ENCODE measurements around the gene FTCD. TPM values are rescaled to one million over a fixed set of nuclear protein-coding genes. Genes with fewer than 3 reads are reported as not detected.

FTCD gene
- total and polyA plus RNA-seq, 2 of the 8 experiments (the other 6 are each of a cell fraction or from before 2014, with no cell fraction given), result 3.3 to 4.9 TPM

DNA sequence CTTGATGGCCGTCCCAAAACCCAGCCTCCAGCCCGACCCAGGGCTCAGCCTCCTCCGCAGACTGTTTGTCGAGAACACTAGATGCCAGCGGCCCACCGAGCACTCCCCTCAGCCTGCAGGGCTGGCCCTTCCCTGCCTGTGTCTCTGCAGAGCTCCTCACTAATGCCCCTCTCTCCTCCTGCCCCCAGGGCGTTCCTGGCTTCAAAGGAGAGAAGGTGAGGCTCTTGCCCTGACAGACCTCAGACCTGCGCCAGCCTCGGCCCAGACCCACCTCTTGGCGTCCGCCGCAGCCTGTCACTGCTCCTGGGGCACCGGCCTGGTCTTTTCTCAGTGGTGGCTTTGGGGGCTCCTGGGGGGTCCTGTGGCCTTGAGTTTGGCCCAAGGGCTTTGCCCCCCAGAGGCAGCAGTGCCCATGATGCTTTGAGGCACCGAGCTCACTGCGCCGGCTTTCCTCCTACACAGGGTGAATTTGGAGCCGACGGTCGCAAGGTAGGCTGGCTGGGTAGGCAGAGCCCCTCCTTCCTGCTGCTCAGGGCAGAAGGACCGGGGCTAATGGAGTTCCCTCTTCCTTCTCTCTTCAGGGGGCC, 39.1 kb downstream of the FTCD start:
- no peak overlapping the region for H3K56ac ChIP-seq (replicated peaks; ENCODE audit: insufficient read length, low read depth, low read length)
- CTCF ChIA-PET (ENCODE audit: partially characterized antibody), result interaction anchor here (1.8 to 3.1 kb wide), 2 partner anchors 27 to 37 kb away, joined by 4 to 14 read pairs; no protein-coding TSS in a partner anchor
- no peak overlapping the region for H4K5ac ChIP-seq (ENCODE audit: insufficient read length, low read depth, low read length)
- H2AK5ac ChIP-seq (ENCODE audit: low read depth, low read length), result no peak overlapping the region
- H2BK12ac ChIP-seq (ENCODE audit: low read depth, low read length), result no peak overlapping the region
- H3K4me3 ChIP-seq (ENCODE audit: extremely low read depth in 1 of 4, insufficient read depth in 2 of 4, low read depth in 3 of 4, low read length in 4 of 4), result no peak overlapping the region
- no peaks in the 10 kb centered on the region for H3K79me2 ChIP-seq (ENCODE audit: control insufficient read depth in 1 of 2, insufficient read depth in 2 of 2, low read length in 2 of 2)
- H3K9me3 ChIP-seq (ENCODE audit: insufficient read depth in 2 of 2, low read depth in 1 of 2, low read length in 1 of 2), result peaks cover 0 to 4% of the 10 kb centered on the region in 2 experiments; a peak in 2 of 4 replicates
- no peaks in the 10 kb centered on the region for H3K23me2 ChIP-seq (ENCODE audit: low read depth, low read length)
- no peak overlapping the region for H3K14ac ChIP-seq (ENCODE audit: insufficient read length)
- H2BK120ac ChIP-seq (replicated peaks; ENCODE audit: low read depth, low read length), result no peak overlapping the region
- no peak overlapping the region for H3K9ac ChIP-seq (replicated peaks in 1 of 4; ENCODE audit: extremely low read depth in 1 of 4, low read depth in 3 of 4, low read length in 3 of 4)
- H2BK15ac ChIP-seq (ENCODE audit: low read length), result no peak overlapping the region
- no peak overlapping the region for H2AFZ ChIP-seq (ENCODE audit: low read length)
- no peak overlapping the region for H3K4ac ChIP-seq (replicated peaks; ENCODE audit: insufficient read length, low read depth, low read length)
- no peak overlapping the region for H3K27ac ChIP-seq (ENCODE audit: low read depth, low read length)
- H4K20me1 ChIP-seq (replicated peaks in 1 of 2; ENCODE audit: control insufficient read depth in 1 of 2, insufficient read depth in 2 of 2, low read length in 2 of 2), result peaks cover 0 to 3% of the 10 kb centered on the region in 2 experiments
- H3K79me1 ChIP-seq (ENCODE audit: low read depth, low read length), result no peaks in the 10 kb centered on the region
- WGBS, 2 experiments (ENCODE audit: extremely low coverage in 1 of 2, insufficient coverage in 1 of 2, insufficient read length in 1 of 2, insufficient replicate concordance in 2 of 2, low coverage in 1 of 2, low lambda C conversion rate in 2 of 2, missing lambda C conversion rate in 1 of 2), result 94% methylated on average over 13 of the region's 20 CpGs; no CpG with 5 or more reads in 1 of the 2 experiments
- H4K91ac ChIP-seq (replicated peaks; ENCODE audit: insufficient read length, low read length), result no peak overlapping the region
- FAIRE-seq (no peak), DNase-seq (ENCODE audit: low read depth in 1 of 2, low spot score in 2 of 2) (peak in 1 of 2 experiments; percentile 38)
- no peak overlapping the region for H3K4me2 ChIP-seq (ENCODE audit: insufficient read depth in 1 of 2, low read depth in 2 of 2, low read length in 2 of 2)
- peaks cover 0 to 28% (median 2%) of the 10 kb centered on the region in 4 experiments; a peak in 5 of 8 replicates for H3K36me3 ChIP-seq (ENCODE audit: control insufficient read depth in 2 of 4, insufficient read depth in 4 of 4, low read length in 3 of 4)
- H4K8ac ChIP-seq (ENCODE audit: extremely low read depth, insufficient read depth, low read length), result 0 out of 2 replicates have a peak overlapping the region, but pooled peaks have one; percentile 14
- no peaks in the 10 kb centered on the region for H3K27me3 ChIP-seq (replicated peaks in 1 of 4; ENCODE audit: control insufficient read depth in 3 of 4, extremely low read depth in 1 of 4, insufficient read depth in 3 of 4, low read length in 3 of 4)
- no peaks in the 10 kb centered on the region for H3K4me1 ChIP-seq (replicated peaks in 1 of 4; ENCODE audit: control insufficient read depth in 3 of 4, insufficient read depth in 4 of 4, low read length in 3 of 4)
- H3K18ac ChIP-seq (ENCODE audit: extremely low read depth, low read length), result no peak overlapping the region
- POLR2A ChIA-PET (ENCODE audit: partially characterized antibody), result no interaction called here
- no peak overlapping the region for H3K23ac ChIP-seq (ENCODE audit: insufficient read length)
- H2BK20ac ChIP-seq (ENCODE audit: low read length), result no peak overlapping the region
- H2BK5ac ChIP-seq (ENCODE audit: low read depth, low read length), result no peak overlapping the region
- TF ChIP-seq SUZ12 (IDR thresholded peaks at IDR 0.05; ENCODE audit: low read length), result no peak
- no peak for TF ChIP-seq FOSL1 (IDR thresholded peaks at IDR 0.05; ENCODE audit: insufficient read depth, low read depth, low read length)
- TF ChIP-seq NANOG (IDR thresholded peaks at IDR 0.05; ENCODE audit: insufficient read depth, low read depth, low read length, poor library complexity, severe bottlenecking), result no peak
- TF ChIP-seq EZH2 (IDR thresholded peaks at IDR 0.05; ENCODE audit: low read depth, low read length, severe bottlenecking), result no peak
- TF ChIP-seq POLR2A (IDR thresholded peaks at IDR 0.05; ENCODE audit: control extremely low read depth in 1 of 2, low read depth in 2 of 2, low read length in 2 of 2), result no peak
- TF ChIP-seq, protein P1, sequence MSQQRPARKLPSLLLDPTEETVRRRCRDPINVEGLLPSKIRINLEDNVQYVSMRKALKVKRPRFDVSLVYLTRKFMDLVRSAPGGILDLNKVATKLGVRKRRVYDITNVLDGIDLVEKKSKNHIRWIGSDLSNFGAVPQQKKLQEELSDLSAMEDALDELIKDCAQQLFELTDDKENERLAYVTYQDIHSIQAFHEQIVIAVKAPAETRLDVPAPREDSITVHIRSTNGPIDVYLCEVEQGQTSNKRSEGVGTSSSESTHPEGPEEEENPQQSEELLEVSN (IDR thresholded peaks at IDR 0.05), result no peak
- TF ChIP-seq PHF8 (conservative IDR thresholded peaks at IDR 0.05; ENCODE audit: low read depth, low read length), result no peak
- TF ChIP-seq YY1 (IDR thresholded peaks at IDR 0.05; ENCODE audit: low read depth, low read length), result no peak
- TF ChIP-seq JUN (IDR thresholded peaks at IDR 0.05; ENCODE audit: low read depth, low read length), result no peak
- no peak for TF ChIP-seq RNF2 (IDR thresholded peaks at IDR 0.05; ENCODE audit: borderline replicate concordance, low read depth, low read length, missing control alignments, poor library complexity, severe bottlenecking)
- TF ChIP-seq, protein P2, sequence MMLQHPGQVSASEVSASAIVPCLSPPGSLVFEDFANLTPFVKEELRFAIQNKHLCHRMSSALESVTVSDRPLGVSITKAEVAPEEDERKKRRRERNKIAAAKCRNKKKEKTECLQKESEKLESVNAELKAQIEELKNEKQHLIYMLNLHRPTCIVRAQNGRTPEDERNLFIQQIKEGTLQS (IDR thresholded peaks at IDR 0.05; ENCODE audit: insufficient read depth, low read depth, low read length), result no peak

Measured in H1 (cell line).